Measurements from ENCODE around the gene ERN2. TPM values are rescaled to one million over a fixed set of nuclear protein-coding genes. Genes with fewer than 3 reads are reported as not detected.

The ERN2 gene
- total RNA-seq, 1 donor from 2014 or later = not detected

GRCh38 chr16:23640931-23641765, 71.9 kb downstream of the ERN2 start, which contains the start of the genes DCTN5 and PALB2:
Gene DCTN5, plus strand, starts transcription at chr16:23641466. Its CDS starts 77 bp downstream, at chr16:23641543.
Gene PALB2, minus strand, starts transcription at chr16:23641310. Its CDS starts 153 bp downstream, at chr16:23641157.
- peak within 1 kb of the TSS; percentile 99 for H3K27ac Mint-ChIP-seq (ENCODE audit: unreplicated experiment)
- H3K4me1 Mint-ChIP-seq = peaks cover 29% of the 10 kb centered on the region
- TF ChIP-seq, protein P1, sequence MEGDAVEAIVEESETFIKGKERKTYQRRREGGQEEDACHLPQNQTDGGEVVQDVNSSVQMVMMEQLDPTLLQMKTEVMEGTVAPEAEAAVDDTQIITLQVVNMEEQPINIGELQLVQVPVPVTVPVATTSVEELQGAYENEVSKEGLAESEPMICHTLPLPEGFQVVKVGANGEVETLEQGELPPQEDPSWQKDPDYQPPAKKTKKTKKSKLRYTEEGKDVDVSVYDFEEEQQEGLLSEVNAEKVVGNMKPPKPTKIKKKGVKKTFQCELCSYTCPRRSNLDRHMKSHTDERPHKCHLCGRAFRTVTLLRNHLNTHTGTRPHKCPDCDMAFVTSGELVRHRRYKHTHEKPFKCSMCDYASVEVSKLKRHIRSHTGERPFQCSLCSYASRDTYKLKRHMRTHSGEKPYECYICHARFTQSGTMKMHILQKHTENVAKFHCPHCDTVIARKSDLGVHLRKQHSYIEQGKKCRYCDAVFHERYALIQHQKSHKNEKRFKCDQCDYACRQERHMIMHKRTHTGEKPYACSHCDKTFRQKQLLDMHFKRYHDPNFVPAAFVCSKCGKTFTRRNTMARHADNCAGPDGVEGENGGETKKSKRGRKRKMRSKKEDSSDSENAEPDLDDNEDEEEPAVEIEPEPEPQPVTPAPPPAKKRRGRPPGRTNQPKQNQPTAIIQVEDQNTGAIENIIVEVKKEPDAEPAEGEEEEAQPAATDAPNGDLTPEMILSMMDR (conservative IDR thresholded peaks at IDR 0.05) = no peak
- DNase-seq (ENCODE audit: low read depth, low spot score) = peak; percentile 80
- peak within 1 kb of the TSS; percentile 100 for H3K4me3 Mint-ChIP-seq
- peaks cover 10% of the 10 kb centered on the region for H3K36me3 Mint-ChIP-seq (ENCODE audit: low read depth)
- H3K9me3 Mint-ChIP-seq = no peaks in the 10 kb centered on the region
- H3K27me3 Mint-ChIP-seq (ENCODE audit: low read depth) = no peaks in the 10 kb centered on the region

DNA sequence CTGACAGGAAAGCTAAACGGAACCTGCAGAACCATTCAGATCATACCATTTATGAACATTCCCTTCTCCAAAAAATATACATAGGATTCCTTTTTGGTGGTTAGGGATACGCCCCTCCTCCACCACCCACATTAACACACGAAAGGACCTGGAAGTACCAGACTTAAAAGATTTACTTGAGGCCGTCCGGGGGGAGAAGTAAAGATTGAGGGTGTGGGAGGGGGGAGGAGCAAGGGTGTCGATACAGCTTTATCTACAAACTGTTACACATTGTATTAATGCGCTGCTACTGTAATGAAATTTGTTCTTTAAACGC, 72.4 kb downstream of the ERN2 start:
- Mint-ChIP-seq H3K27me3 (ENCODE audit: low read depth) (no peaks in the 10 kb centered on the region), H3K4me3 (peak overlapping the region; percentile 100), H3K36me3 (ENCODE audit: low read depth) (peaks cover 4% of the 10 kb centered on the region), H3K27ac (ENCODE audit: unreplicated experiment) (peak overlapping the region; percentile 99), H3K9me3 (no peaks in the 10 kb centered on the region), H3K4me1 (peaks cover 29% of the 10 kb centered on the region)
- TF ChIP-seq, protein P1 (conservative IDR thresholded peaks at IDR 0.05) = no peak
- DNase-seq (ENCODE audit: low read depth, low spot score) = no peak

Other genes with a start within 250 kb of the ERN2 start
- 93.4 and 100 TPM in 2 replicates for gene GGA2, start 202.7 kb downstream of the ERN2 start, total RNA-seq
- 27.5 and 27.9 TPM in 2 replicates for gene EARS2, start 155.9 kb downstream of the ERN2 start, total RNA-seq
- 89.5 and 91.0 TPM in 2 replicates for gene UBFD1, start 155.5 kb downstream of the ERN2 start, total RNA-seq
- gene NDUFAB1, start 116.9 kb downstream of the ERN2 start, total RNA-seq = 104 and 105 TPM in 2 replicates
- 25.6 and 26.6 TPM in 2 replicates for gene PALB2, start 71.9 kb downstream of the ERN2 start, total RNA-seq
- 95.7 and 96.7 TPM in 2 replicates for gene DCTN5, start 71.8 kb downstream of the ERN2 start, total RNA-seq
- gene PLK1, start 34.3 kb downstream of the ERN2 start, total RNA-seq = 108 and 119 TPM in 2 replicates
- not detected in 2 replicates for gene CHP2, start 41.8 kb upstream of the ERN2 start, total RNA-seq
- gene PRKCB, start 122.8 kb upstream of the ERN2 start, total RNA-seq = 0.77 and 0.80 TPM in 2 replicates